AG08396 (cell line): ENCODE measurements around the gene RBL2.
"Not testable (repeated sequence)": the region's sequence is repeated elsewhere in the genome, so short reads cannot be mapped to it uniquely, and the experiment has no call there.

ENCODE experiments used
- DNase-seq: peaks from one replicate; pipeline ENCODE4 v3.0.0; 2012; ENCODE audit warnings: low spot score, mixed read lengths

Gene RBL2

DNA sequence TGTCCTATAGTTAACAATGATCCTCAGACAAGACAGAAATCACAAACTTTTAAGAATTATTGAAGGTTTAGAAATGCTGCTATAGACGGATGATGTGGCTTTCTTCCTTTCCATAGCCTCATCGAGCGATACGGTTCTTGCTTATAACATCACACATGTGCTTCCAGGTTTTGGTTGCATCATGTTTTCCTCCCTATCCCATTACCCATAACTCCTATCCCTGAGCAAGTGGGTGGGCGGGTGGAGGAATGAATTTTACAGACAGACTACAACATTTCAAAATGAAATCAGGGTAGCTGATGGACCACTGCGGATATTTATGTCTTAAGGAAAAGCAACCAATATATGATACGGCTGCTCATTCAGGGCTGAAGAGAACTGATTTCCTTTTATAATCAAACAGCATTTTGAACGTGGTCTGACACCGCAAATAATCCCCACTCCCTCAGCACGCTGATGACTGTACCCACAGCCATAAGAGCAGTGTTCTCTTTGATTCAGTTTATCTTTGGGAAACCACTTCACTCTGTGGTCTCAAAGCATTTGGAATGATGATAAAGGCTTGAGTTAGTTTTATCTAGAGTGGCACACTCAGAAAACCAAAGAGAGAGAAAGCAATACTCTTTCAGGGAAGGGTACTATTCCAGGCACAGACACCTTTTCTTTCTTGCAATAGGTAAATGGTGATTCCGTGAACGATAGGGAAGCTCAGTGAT is 73.4 kb downstream of the RBL2 start:
- no peak for DNase-seq

DNA sequence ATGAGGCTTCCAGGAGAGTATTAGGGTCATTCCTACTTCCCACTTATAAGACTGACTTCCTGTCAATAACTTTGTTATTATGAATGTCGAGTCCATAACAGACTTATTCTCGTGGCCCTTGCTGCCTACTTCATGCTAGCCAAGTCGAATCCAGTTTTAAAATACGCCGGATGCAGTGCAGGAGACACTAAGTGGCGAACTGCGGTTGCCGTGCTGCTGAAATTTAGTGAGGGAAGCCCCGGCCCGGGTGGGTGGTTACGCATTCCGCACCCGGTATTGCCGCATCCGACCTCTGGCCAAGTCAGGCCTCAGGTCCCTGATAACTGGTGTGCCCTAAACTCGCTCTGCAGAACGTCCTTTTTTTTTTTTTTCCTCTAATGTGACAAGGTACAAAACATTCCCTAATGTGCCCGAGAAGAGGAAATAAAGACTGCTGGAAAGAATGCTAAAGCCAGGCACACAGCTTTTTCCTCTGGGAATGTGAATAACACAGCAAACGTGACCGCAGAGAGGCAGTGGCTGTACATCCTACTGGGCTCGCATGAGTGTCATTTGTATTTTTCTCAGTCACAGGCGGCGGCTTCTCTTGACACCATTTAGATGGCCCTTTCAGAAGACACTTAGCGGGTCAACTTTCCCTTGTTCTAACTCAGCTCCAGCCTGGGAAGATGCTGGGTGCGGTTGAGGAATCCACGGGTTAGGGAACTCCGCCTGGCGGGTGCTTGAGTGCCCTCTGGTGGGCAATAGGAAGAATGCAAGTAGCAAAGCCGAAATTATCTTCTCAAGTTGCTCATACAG is 75.8 kb downstream of the RBL2 start:
- peak; percentile 77 for DNase-seq

DNA sequence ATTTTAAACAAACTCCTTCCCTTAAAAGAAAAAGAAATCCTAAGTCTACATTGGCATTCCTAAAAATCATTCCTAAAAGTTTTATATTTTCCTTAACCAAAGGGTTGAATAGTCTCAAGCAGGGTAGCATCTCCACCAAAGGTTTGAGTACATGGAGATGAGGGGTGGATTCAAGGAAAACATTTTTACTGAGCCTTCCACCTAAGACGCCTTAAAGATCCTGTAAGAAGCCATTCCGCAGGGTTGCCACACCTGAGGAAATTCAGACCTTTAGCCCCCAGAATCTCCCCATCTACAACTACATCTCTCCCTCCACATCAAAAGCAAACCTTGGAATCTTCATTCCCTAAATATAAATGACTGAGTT is 76.4 kb downstream of the RBL2 start:
- no peak for DNase-seq

DNA sequence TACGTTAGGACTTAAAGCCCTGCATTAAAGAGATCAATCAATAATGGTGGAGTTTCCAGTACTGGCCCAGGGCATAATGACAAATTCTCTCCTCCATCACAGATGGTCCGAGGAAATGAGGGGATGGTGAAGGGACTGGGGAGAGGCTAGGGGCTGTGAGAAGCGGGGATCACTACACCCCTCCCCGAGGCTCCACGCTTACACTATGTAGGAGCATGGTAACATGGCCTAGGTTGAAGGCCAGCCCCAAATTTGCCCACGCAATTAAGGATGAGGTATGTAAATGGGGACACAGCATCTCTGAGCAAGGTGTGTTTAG is 76.8 kb downstream of the RBL2 start:
- no peak for DNase-seq

DNA sequence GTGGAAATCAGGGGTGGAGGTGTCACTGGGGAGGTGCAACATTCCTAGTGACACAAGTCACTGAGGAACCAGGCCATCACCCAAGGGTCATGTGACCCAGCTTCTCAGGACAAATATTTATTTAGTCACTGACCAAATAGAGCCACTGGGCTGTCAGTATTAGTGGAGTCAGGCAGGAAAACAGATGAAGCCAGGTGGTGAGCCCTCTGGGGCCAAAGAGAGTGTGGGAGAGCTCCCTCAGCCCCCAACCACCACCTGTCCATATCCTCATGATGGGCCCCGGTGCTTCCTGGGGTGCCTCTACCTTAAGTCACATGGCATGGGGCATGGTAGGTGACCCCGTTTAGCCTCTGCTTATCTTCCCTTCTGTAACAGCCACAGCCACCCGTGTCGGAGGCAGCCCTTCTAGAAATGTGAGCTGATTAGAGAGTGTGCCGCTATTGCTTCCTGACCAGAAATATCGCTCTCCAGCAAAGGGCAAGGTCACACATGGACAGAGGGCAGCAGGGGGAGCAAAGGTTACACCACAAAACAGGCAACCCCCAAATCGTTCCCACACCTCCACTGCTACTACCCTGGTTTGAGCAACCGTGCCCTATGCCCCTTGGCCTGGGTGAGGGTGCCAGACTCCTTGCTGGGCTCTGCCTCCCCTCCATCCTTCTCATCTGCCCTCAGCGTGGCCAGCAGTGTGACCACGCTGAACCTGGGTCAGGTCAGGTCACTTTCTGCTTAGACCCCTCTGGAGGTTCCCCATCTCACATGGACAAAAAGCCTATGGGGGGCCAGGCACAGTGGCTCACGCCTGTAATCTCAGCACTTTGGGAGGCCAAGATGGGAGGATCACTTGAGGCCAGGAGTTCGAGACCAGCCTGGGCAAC is 77.4 kb downstream of the RBL2 start:
- no peak for DNase-seq

DNA sequence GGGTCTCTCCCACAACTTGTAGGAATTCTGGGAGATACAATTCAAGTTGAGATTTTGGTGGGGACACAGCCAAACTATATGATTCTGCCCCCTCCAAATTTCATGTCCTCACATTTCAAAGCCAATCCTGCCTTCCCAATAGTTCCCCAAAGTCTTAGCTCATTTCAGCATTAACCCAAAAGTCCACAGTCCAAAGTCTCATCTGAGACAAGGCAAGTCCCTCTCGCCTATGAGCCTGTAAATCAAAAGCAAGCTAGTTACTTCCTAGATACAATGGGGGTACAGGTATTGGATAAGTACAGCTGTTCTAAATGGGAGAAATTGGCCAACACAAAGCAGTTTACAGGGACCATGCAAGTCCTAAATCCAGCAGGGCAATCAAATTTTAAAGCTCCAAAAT is 78.5 kb downstream of the RBL2 start:
- DNase-seq: not testable (repeated sequence)

DNA sequence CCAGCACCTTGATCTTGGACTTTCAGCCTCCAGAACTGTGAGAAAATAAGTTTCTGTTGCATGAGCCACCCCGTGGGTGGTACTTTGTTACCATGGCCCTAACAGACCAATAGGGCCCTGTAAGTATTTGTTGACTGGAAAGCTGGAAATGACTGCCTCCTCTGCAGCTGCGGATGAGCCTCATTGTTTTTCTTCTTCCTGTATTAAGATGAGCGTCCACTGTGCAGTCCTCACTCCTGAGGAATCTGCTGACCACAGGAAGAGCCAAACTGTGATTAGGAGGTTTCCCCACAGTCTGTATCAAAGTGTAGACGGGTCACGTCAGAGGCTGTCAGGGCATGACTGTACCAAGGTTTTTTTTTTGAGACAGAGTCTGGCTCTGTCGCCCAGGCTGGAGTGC is 81.0 kb downstream of the RBL2 start:
- no peak for DNase-seq

DNA sequence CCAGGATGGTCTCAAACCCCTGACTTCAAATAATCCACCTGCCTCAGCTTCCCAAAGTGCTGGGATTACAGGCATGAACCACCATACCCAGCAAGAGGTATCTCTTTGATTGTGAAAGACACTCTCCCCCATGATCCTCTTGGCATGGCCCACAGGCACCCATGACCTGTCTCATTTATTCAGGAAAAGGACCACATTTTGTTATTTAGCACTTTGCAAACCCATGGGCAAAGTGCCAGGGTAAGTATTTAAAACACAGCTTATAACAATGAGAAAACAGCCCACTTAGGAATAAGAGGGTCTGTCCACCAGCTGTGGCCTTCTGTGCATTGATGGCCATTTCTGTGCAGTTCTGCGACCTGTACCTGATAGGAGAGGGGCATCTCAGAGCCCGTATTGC is 81.5 kb downstream of the RBL2 start:
- DNase-seq: no peak

DNA sequence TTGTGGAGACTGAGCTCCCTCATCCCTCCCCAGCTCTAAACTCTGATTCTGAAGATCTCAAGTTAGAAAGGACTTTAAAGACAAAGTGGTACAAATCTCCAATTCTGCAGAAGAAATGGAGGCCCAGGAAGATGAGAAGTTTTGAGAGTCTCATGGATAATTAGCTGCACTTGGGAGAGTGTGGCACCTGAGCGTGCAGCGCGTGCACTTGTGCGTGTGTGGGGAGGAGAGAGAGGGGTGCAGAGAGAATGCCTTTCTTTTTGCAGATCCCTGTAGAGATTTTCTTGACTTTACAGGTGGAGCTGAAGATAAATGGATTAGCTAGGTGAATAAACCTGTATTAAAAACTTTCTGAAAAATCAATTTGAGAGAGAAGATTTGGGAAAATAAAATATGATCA is 83.6 kb downstream of the RBL2 start:
- no peak for DNase-seq

DNA sequence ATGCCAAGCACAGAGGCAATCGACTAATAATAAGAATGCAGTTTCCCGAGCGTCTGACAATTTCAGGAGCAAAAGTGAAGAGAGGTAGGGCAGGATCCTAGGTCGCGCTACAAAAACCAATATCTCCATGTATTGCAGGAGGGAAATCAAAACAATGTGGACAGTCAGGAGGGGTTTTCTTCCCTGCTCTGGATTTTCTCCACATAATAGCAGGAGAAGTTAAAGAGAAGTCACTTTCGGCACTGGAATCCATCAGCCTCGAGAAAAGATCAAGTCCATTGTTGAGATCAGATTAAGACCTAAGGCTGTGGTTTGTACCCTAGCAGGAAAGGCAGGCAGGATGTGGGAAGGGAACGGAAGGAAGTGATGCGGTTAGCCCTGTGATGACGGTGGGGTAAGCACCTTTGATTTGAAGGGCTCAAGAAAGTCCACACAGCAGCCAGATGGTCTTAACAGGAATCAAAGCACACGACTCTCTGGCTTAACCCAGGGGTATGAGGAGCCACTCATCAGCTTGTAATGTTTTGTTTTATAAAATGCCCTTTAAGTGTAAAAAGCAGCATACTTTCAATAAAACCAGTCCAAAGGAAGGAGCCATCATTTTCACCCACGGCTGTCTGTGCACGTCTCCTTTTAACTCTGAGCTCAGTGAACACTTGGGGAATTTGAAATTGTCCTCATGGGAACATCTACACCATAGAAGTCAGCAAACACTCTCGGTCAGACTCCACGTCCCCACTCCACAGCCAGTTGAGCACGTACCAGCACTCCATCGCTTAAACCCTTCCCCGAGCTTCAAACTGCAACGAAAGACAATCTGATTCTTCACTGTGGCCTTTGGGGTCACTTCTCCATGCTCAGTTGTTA is 84.5 kb downstream of the RBL2 start:
- DNase-seq: no peak

DNA sequence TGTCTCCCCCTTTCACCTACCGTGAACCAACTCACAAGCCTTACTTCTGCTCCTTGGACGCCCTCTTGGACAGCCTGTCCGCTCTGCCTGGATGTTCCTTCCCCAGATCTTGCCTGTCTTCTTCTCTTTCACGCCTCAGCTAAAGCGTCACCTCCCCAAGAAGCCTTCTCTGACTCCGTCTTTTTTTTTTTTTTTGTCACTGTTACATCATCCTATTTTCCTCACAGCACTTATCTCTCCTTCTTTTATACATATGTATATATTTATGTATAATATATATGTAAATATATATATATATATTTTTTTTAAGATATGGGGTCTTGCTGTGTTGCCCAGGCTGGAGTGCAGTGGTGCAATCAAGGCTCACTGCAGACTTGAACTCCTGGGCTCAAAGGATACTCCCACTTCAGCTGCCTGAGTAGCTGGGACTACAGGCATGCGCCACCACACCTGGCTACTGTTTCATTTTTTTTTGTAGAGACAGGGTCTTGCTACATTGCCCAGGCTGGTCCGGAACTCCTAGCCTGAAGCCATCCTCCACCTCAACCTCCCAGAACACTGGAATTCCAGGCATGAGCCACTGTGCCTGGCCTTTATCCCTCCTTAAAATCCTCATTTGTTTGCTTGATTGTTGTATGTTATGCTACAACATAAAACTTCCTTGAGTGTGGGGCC is 85.3 kb downstream of the RBL2 start:
- no peak for DNase-seq

DNA sequence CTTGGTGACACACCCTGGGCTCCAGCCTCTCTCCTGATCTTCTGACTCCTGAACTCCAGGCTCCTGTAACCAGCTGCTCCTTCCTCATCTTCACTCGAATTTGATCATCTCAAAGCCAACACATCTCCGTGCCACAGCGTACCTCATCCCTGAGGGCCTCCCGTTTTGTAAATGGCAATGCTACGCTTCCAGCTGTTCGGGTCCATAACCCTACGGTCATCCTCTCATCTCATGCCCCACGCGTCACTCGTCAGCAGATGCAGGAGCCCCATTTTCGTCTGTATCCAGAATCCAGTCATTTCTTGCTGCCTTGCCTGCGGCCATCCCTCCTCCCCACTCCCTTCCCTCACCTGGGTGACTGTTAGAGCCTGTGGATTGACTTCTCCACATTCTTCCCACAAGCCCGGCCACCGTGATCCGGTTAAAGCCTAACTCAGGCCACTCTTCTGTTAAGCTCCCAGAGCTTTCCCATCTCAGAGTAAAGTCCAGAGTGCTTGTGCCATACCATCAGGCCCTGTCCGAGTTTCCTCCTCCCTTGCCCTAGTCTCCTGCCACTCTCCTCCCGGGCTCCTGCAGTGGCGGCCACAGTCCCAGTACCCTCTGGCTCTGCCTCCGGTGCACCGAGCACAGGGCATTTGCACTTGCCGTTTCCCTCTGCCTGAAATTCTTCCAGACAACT is 89.0 kb downstream of the RBL2 start:
- no peak for DNase-seq

DNA sequence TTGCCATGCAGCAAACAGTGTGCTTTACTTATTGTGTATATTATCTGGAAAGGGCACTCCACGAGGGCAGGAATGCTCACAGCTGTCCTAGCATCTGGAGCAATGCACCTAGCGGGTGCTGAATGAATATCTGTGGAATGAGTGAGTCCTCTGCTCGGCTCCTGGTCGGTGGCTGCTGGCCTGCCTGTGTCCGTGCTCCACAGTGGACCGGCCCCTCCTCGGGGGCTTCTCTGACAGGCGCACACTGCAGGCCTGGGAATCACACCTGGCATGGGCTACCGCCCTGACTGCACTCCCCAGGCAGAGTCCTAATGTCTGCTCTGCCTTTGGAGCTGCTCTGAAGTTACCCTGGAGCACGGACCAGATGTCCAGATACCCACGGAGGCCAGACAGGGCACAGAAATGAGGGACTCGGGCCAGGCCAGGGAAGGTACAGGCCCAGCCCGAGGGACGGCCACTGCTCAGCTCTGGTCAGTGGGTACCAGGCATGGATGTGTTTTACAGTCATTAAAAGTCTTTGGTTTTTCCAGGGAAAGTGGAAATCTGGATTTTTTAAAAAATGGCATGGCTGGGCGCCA is 89.8 kb downstream of the RBL2 start:
- DNase-seq: no peak

DNA sequence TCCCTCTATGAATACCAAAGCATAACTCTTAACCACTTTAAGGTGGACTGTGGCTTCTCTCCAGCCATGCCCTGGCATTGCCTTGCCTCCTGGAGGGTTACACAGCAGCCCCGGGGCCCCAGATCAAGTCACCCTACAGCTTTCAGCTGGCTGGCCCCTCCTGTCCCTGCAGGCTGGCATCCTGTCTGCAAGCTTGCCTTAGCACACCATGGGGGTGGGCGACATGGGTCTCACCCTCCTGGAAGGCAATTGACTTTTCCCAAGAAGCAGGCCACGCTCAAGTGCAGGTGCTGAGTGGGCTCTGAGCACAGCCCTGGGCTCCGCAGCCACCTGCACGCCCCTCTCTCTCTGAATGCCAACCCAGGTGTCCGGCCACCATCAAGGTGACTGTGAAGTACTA is 94.5 kb downstream of the RBL2 start:
- DNase-seq: no peak

DNA sequence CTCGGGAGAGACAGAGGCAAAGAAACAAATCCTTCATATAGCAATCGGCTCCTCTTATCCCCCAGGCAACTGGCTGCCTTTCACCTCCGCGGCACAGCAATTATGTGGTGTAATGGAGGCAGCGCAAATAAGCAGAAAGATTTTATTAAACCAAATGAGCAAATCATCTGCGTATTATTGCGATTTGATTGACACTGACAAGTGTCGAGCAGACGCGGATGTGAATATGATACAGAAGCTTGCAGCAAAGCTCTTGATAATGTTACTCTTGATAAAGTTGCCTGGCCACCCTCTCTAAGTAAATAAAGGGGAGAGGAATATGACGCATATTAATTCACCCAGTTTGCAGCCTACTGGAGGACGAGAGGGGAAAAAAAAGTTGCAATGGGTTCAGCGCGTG is 95.2 kb downstream of the RBL2 start:
- DNase-seq: no peak

DNA sequence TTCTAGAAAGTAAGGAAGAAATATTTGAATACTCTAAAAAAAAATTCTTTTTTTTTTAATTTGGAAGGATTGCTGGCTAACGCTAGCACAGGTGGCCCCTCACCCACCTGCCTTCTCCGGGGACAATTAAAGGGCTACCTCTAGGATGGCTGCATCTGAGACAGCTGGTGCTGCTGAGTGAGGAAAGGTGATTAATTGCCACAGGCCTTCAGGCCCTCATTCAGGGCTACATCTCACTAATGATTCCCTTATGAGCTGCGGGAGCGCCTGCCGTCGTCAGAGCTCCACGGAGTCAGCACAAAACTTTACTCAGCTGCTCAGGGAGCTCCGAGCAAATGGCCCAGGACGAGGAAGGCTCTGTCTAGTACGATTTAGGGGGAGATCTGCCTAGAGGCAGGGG is 95.8 kb downstream of the RBL2 start:
- no peak for DNase-seq

DNA sequence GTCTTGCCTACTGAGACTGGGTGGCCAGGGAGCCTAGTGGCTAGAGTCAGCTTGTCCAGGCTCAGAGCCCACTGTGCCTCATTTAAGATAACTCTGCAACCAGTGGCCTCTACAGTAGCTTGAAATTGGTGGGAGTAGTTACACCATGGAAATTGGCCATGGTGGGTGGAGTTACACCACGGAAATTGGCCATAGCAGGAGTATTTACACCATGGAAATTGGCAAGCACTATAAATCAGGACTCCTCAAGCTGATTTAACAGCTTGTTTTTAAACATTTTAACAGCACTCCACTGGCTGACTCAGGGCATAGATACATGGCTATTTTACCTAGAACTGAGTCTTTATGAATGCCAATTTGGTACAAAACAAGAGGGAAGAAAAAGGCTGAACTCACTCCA is 96.5 kb downstream of the RBL2 start:
- DNase-seq: no peak

DNA sequence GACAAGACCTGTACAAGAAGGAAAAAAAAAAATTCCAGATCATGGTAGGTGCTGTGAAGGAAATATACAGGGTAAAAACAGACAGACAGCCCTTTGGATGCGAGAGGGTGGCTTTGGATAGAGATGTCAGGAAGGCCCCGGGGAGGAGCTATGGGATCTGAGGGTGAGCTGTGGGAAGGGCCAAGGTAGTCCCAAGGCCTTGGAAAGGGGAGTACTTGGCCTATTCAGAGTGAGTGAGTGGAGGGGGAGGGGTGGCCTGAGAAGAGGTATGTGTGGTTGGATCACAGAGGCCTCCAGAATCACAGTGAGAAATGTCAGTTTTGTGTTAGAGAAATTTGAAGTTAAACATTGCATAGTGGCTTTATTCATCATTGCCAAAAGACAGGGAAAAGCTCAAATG is 99.9 kb downstream of the RBL2 start:
- DNase-seq: no peak

DNA sequence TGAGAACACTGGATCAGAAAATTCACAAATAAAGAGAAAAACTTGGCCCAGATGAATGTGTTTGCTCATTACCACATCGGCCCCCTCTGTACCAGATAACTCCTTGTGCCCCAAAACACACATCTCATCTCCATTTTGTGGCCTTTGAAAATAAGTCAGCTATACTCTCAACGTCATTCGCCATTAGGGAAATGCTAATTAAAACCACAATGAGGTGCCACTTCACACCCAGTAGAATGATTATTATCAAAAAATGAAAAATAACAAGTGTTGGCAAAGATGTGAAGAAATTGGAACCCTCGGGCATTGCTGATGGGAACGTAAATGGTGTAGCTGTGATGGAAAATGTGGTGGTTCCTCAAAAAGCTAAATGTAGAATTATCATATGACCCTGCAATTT is 103.4 kb downstream of the RBL2 start:
- no peak for DNase-seq

DNA sequence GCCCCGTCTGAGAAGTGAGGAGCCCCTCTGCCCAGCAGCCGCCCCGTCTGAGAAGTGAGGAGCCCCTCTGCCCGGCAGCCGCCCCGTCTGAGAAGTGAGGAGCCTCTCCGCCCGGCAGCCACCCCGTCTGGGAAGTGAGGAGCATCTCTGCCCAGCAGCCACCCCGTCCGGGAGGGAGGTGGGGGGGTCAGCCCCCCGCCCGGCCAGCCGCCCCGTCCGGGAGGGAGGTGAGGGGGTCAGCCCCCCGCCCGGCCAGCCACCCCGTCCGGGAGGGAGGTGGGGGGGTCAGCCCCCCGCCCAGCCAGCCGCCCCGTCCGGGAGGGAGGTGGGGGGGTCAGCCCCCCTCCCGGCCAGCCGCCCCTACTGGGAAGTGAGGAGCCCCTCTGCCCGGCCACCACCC is 105.1 kb downstream of the RBL2 start:
- not testable (repeated sequence) for DNase-seq
